Measurements from ENCODE around the gene WDR46. TPM values are rescaled to one million over a fixed set of nuclear protein-coding genes. Genes with fewer than 3 reads are reported as not detected.

WDR46 gene
- total and polyA plus RNA-seq, 2 experiments from 2014 or later: 34.8 to 70.4 TPM

GRCh38 chr6:33313105-33313708, 24.2 kb upstream of the WDR46 start:
- peak in 1 of 2 donors; percentile 29 for DNase-seq (ENCODE audit: low read depth in 1 of 2, low spot score in 1 of 2)
- no peaks in the 10 kb centered on the region for H3K27me3 ChIP-seq
- H3K36me3 ChIP-seq: no peaks in the 10 kb centered on the region
- no peak for TF ChIP-seq CTCF (IDR thresholded peaks at IDR 0.05; ENCODE audit: low read depth, low read length)
- H3K4me1 ChIP-seq (ENCODE audit: low read depth): peaks cover 4% of the 10 kb centered on the region
- no peak overlapping the region for H3K27ac ChIP-seq
- peak overlapping the region; percentile 49 for H3K4me3 ChIP-seq
- no peaks in the 10 kb centered on the region for H3K9me3 ChIP-seq (ENCODE audit: low read depth)

GRCh38 chr6:33312361-33313104, 23.5 kb upstream of the WDR46 start:
- peaks cover 4% of the 10 kb centered on the region for H3K4me1 ChIP-seq (ENCODE audit: low read depth)
- peak; percentile 31 to 72 for DNase-seq (ENCODE audit: low read depth in 1 of 2, low spot score in 1 of 2)
- no peak overlapping the region for H3K27ac ChIP-seq
- H3K9me3 ChIP-seq (ENCODE audit: low read depth): no peaks in the 10 kb centered on the region
- H3K4me3 ChIP-seq: peak overlapping the region; percentile 49
- H3K36me3 ChIP-seq: no peaks in the 10 kb centered on the region
- no peaks in the 10 kb centered on the region for H3K27me3 ChIP-seq
- TF ChIP-seq CTCF (IDR thresholded peaks at IDR 0.05; ENCODE audit: low read depth, low read length): no peak

GRCh38 chr6:33306356-33306755, 17.3 kb upstream of the WDR46 start:
- Histone ChIP-seq H3K36me3 (no peaks in the 10 kb centered on the region), H3K4me1 (ENCODE audit: low read depth) (no peaks in the 10 kb centered on the region), H3K9me3 (ENCODE audit: low read depth) (no peaks in the 10 kb centered on the region), H3K27ac (no peak overlapping the region), H3K4me3 (no peak overlapping the region), H3K27me3 (no peaks in the 10 kb centered on the region)
- no peak for DNase-seq (ENCODE audit: low read depth in 1 of 2, low spot score in 1 of 2)
- TF ChIP-seq CTCF (IDR thresholded peaks at IDR 0.05; ENCODE audit: low read depth, low read length): no peak

- Histone ChIP-seq H3K4me1 (ENCODE audit: low read depth) (no peaks in the 10 kb centered on the region), H3K27ac (no peak overlapping the region), H3K4me3 (no peak overlapping the region), H3K27me3 (no peaks in the 10 kb centered on the region), H3K9me3 (ENCODE audit: low read depth) (no peaks in the 10 kb centered on the region), H3K36me3 (no peaks in the 10 kb centered on the region)
- DNase-seq (ENCODE audit: low read depth in 1 of 2, low spot score in 1 of 2): no peak
- TF ChIP-seq CTCF (IDR thresholded peaks at IDR 0.05; ENCODE audit: low read depth, low read length): no peak
Observed at GRCh38 chr6:33305052-33305451, 16.0 kb upstream of the WDR46 start.

GRCh38 chr6:33304216-33304615, 15.2 kb upstream of the WDR46 start:
- Histone ChIP-seq H3K4me1 (ENCODE audit: low read depth) (no peaks in the 10 kb centered on the region), H3K9me3 (ENCODE audit: low read depth) (no peaks in the 10 kb centered on the region), H3K36me3 (no peaks in the 10 kb centered on the region), H3K4me3 (no peak overlapping the region), H3K27me3 (no peaks in the 10 kb centered on the region), H3K27ac (no peak overlapping the region)
- DNase-seq (ENCODE audit: low read depth in 1 of 2, low spot score in 1 of 2): no peak
- TF ChIP-seq CTCF (IDR thresholded peaks at IDR 0.05; ENCODE audit: low read depth, low read length): no peak

All from cardiac muscle cell (in vitro differentiated cells and primary cell).